ENCODE measurements around the gene UNC119B. TPM values are rescaled to one million over a fixed set of nuclear protein-coding genes. Genes with fewer than 3 reads are reported as not detected.
A peak's percentile ranks its signal among the peaks of the same experiment; 100 is the strongest.
"Not testable (repeated sequence)": the region's sequence is repeated elsewhere in the genome, so short reads cannot be mapped to it uniquely, and the experiment has no call there.

UNC119B gene
- total RNA-seq, 1 donor from 2014 or later, result 68.2 TPM

GRCh38 chr12:120719496-120720233 lies 9.4 kb downstream of the UNC119B start:
- DNase-seq (ENCODE audit: low read depth), result no peak

GRCh38 chr12:120720234-120720986 lies 10.2 kb downstream of the UNC119B start:
- DNase-seq (ENCODE audit: low read depth), result peak; percentile 70

GRCh38 chr12:120720987-120721801 lies 10.9 kb downstream of the UNC119B start:
- no peak for DNase-seq (ENCODE audit: low read depth)

GRCh38 chr12:120721866-120722265 lies 11.6 kb downstream of the UNC119B start:
- no peak for DNase-seq (ENCODE audit: low read depth)

- DNase-seq (ENCODE audit: low read depth), result no peak
Measured at GRCh38 chr12:120722784-120723183, 12.5 kb downstream of the UNC119B start.

GRCh38 chr12:120724720-120725119 lies 14.5 kb downstream of the UNC119B start:
- no peak for DNase-seq (ENCODE audit: low read depth)

- no peak for DNase-seq (ENCODE audit: low read depth)
Measured at GRCh38 chr12:120725151-120725658, 14.9 kb downstream of the UNC119B start.

- peak; percentile 58 for DNase-seq (ENCODE audit: low read depth)
Measured at GRCh38 chr12:120725659-120726509, 15.6 kb downstream of the UNC119B start, which contains the start of gene ACADS. Gene ACADS, plus strand, starts transcription at chr12:120725826. Its CDS starts 60 bp downstream, at chr12:120725886.

GRCh38 chr12:120726510-120726793 lies 16.2 kb downstream of the UNC119B start:
- DNase-seq (ENCODE audit: low read depth), result no peak

- DNase-seq (ENCODE audit: low read depth), result no peak
Measured at GRCh38 chr12:120726961-120727360, 16.7 kb downstream of the UNC119B start.

GRCh38 chr12:120732198-120732597 lies 21.9 kb downstream of the UNC119B start:
- DNase-seq (ENCODE audit: low read depth), result not testable (repeated sequence)

- DNase-seq (ENCODE audit: low read depth), result no peak
Measured at GRCh38 chr12:120733574-120733973, 23.3 kb downstream of the UNC119B start.

GRCh38 chr12:120734210-120734609 lies 24.0 kb downstream of the UNC119B start:
- no peak for DNase-seq (ENCODE audit: low read depth)

- no peak for DNase-seq (ENCODE audit: low read depth)
Measured at GRCh38 chr12:120735181-120735580, 24.9 kb downstream of the UNC119B start.

- no peak for DNase-seq (ENCODE audit: low read depth)
Measured at GRCh38 chr12:120736404-120737331, 26.4 kb downstream of the UNC119B start.

- DNase-seq (ENCODE audit: low read depth), result no peak
Measured at GRCh38 chr12:120737557-120738251, 27.4 kb downstream of the UNC119B start.

GRCh38 chr12:120738252-120739030 lies 28.2 kb downstream of the UNC119B start:
- DNase-seq (ENCODE audit: low read depth), result no peak

GRCh38 chr12:120739031-120739762 lies 28.9 kb downstream of the UNC119B start:
- DNase-seq (ENCODE audit: low read depth), result no peak
